Raji (cell line): ENCODE results near the gene MARCHF7.
A peak's percentile ranks its signal among the peaks of the same experiment; 100 is the strongest.

Experiments used
- POLR2A ChIP-seq: IDR thresholded peaks from 2 replicates; pipeline ENCODE4 v1.6.1; 2011; ENCODE audit warnings: low read depth, low read length, control low read depth; ENCODE audit not compliant: insufficient read depth

The MARCHF7 gene

GRCh38 chr2:159712143-159712928, at the start of gene MARCHF7:
Gene MARCHF7, plus strand, starts transcription at chr2:159712506. Its CDS starts 16,517 bp downstream, at chr2:159729023.
- TF ChIP-seq POLR2A = peak; percentile 92

- no peak for TF ChIP-seq POLR2A
Measured at GRCh38 chr2:159671047-159671446, 41.3 kb upstream of the MARCHF7 start.

- TF ChIP-seq POLR2A = no peak
Measured at GRCh38 chr2:159677654-159678053, 34.7 kb upstream of the MARCHF7 start.

GRCh38 chr2:159680692-159681091, 31.6 kb upstream of the MARCHF7 start:
- TF ChIP-seq POLR2A = no peak

- TF ChIP-seq POLR2A = no peak
Measured at GRCh38 chr2:159683817-159684216, 28.5 kb upstream of the MARCHF7 start.

- TF ChIP-seq POLR2A = no peak
Measured at GRCh38 chr2:159684796-159685195, 27.5 kb upstream of the MARCHF7 start.

- no peak for TF ChIP-seq POLR2A
Measured at GRCh38 chr2:159694500-159695040, 17.7 kb upstream of the MARCHF7 start.

- TF ChIP-seq POLR2A = no peak
Measured at GRCh38 chr2:159695795-159696448, 16.4 kb upstream of the MARCHF7 start.

- no peak for TF ChIP-seq POLR2A
Measured at GRCh38 chr2:159703491-159703890, 8.8 kb upstream of the MARCHF7 start.

GRCh38 chr2:159706385-159706980, 5.8 kb upstream of the MARCHF7 start:
- no peak for TF ChIP-seq POLR2A

GRCh38 chr2:159708066-159708760, 4.1 kb upstream of the MARCHF7 start:
- no peak for TF ChIP-seq POLR2A

GRCh38 chr2:159710601-159711180, 1.6 kb upstream of the MARCHF7 start:
- TF ChIP-seq POLR2A = no peak

GRCh38 chr2:159711562-159712142, 654 bp upstream of the MARCHF7 start:
- TF ChIP-seq POLR2A = no peak

- TF ChIP-seq POLR2A = no peak
Measured at GRCh38 chr2:159712929-159713420, 669 bp downstream of the MARCHF7 start.

GRCh38 chr2:159713631-159714246, 1.4 kb downstream of the MARCHF7 start:
- no peak for TF ChIP-seq POLR2A
